Breast epithelium (tissue), 4 donors: ENCODE data around the gene CENPX. TPM values are rescaled to one million over a fixed set of nuclear protein-coding genes. Genes with fewer than 3 reads are reported as not detected.

ENCODE experiments used
- DNase-seq, 2 donors: peaks; one replicate each; pipeline ENCODE4 v3.0.0-alpha.2; 2019; ENCODE audit warnings: low spot score in 2 of 2
- H3K27ac ChIP-seq, 2 donors: fragments of 200-600 bp; sonication (generic) in 1 of 2; one replicate each; pipeline ENCODE4 v1.5.1; 2016 to 2019; ENCODE audit warnings: mild to moderate bottlenecking in 1 of 2
- H3K27me3 ChIP-seq, 2 donors: fragments of 200-600 bp; sonication (generic) in 1 of 2; one replicate each; pipeline versions ENCODE4 v1.5.1 to v1.6.0; 2017 to 2019; ENCODE audit warnings: control low read depth in 1 of 2, mild to moderate bottlenecking in 1 of 2
- H3K36me3 ChIP-seq: fragments of 200-600 bp; one replicate; pipeline ENCODE4 v1.5.1; 2019
- H3K4me1 ChIP-seq, 2 donors: fragments of 200-600 bp; sonication (generic); one replicate each; pipeline ENCODE4 v1.5.1; 2016 to 2019; ENCODE audit warnings: control low read depth in 1 of 2
- H3K4me3 ChIP-seq, 3 donors: fragments of 200-600 bp; sonication (generic); 1 replicate in 2 of 3; 2 replicates in 1 of 3; pipeline ENCODE4 v1.5.1; 2016 to 2019; ENCODE audit warnings: mild to moderate bottlenecking in 3 of 3, moderate library complexity in 2 of 3
- H3K9me3 ChIP-seq, 2 donors: fragments of 200-600 bp; sonication (generic) in 1 of 2; one replicate each; pipeline ENCODE4 v1.5.1; 2016 to 2019; ENCODE audit warnings: control low read depth in 1 of 2
- POLR2A ChIP-seq: fragments of 450-650 bp; IDR thresholded peaks from one replicate; pipeline ENCODE4 v1.6.1; 2016; ENCODE audit warnings: antibody characterized with exemption, mild to moderate bottlenecking, moderate library complexity
- POLR2AphosphoS5 ChIP-seq, 3 donors: sonication (generic); formaldehyde crosslinking; IDR thresholded peaks; one replicate each; pipeline ENCODE4 v1.6.1; 2017; ENCODE audit warnings: antibody characterized with exemption in 3 of 3
- intact Hi-C: fragments of 100-400 bp; cut with DNase I; formaldehyde crosslinking; loops from one replicate; pipeline ENCODE4 v1.15.1; 2023; ENCODE audit warnings: low total_unique reads
- total RNA-seq, 3 donors: library from RNA; depleted of rRNA; stranded (reverse); fragments of >200 nt; gene quantifications; one replicate each; pipeline ENCODE4 v1.1.0, GENCODE V29; 2016
- TF ChIP-seq, protein P1 (sequence below), 3 donors: fragments of 450-650 bp; IDR thresholded peaks; one replicate each; pipeline ENCODE4 v1.5.1; 2016 to 2017; ENCODE audit warnings: antibody characterized with exemption in 3 of 3, mild to moderate bottlenecking in 3 of 3, moderate library complexity in 3 of 3

CENPX gene
- total RNA-seq, 3 donors from 2014 or later: 79.5 to 94.7 (median 92.5) TPM

DNA sequence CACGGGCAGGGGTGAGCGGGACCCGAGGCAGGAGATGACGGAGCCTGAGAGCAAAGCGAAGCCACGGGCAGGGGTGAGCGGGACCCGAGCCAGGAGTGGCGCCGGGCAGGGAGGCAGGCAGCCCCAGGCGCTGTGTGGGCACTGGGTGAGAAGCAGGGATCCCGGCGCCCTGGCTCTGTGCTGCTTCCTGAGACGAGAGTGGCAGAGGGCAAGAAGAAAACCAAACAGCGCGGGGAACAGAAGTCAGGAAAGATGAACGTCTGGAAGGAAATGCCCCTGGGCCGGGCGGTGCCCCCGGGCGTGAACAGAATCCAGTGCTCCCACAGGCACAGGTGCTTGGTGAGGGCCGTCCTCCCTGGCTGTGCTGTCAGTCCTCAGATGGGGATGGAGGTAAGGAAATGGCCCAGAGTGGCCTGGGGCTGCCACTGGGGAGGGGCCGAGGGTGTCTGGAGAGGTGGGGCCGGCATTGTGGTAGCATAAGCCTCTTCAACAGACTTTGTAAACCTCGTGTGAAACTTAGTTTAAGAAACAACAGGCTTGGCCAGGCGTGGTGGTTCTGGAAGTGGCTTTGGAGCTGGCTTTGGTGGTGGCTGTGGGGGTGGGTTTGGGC, 35.4 kb downstream of the CENPX start:
- DNase-seq: no peak
- H3K36me3 ChIP-seq: peaks cover 5% of the 10 kb centered on the region

DNA sequence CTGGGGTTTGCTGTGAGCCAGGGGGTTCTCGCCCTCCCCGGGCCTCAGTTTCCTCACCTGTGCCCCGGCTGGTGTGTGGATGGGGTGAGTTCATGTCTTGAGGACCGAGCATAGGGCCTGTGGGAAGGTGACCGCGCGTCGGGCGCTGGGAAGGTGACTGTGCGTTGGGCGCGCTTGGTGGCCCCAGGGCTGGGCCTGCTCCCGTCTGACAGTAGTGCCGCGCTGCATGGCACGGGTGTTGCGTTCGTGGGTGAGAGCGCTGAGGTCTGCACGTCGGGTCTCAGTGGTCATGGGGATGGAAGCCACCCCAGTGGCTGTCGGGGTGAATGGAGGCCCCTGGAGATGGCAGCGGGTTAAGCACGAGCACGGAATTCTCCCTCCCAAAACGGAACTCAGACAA, 36.1 kb downstream of the CENPX start:
- H3K4me1 ChIP-seq: peaks cover 0 to 3% of the 10 kb centered on the region in 2 donors
- intact Hi-C loops: no loop called here
- no peaks in the 10 kb centered on the region for H3K9me3 ChIP-seq
- no peaks in the 10 kb centered on the region for H3K27me3 ChIP-seq
- TF ChIP-seq, protein P1, sequence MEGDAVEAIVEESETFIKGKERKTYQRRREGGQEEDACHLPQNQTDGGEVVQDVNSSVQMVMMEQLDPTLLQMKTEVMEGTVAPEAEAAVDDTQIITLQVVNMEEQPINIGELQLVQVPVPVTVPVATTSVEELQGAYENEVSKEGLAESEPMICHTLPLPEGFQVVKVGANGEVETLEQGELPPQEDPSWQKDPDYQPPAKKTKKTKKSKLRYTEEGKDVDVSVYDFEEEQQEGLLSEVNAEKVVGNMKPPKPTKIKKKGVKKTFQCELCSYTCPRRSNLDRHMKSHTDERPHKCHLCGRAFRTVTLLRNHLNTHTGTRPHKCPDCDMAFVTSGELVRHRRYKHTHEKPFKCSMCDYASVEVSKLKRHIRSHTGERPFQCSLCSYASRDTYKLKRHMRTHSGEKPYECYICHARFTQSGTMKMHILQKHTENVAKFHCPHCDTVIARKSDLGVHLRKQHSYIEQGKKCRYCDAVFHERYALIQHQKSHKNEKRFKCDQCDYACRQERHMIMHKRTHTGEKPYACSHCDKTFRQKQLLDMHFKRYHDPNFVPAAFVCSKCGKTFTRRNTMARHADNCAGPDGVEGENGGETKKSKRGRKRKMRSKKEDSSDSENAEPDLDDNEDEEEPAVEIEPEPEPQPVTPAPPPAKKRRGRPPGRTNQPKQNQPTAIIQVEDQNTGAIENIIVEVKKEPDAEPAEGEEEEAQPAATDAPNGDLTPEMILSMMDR (IDR thresholded peaks at IDR 0.05): no peak
- TF ChIP-seq POLR2A: no peak
- TF ChIP-seq POLR2AphosphoS5 (IDR thresholded peaks at IDR 0.05): no peak
- H3K36me3 ChIP-seq: peaks cover 5% of the 10 kb centered on the region
- no peak overlapping the region for H3K27ac ChIP-seq
- DNase-seq: no peak
- H3K4me3 ChIP-seq: no peak overlapping the region

More for the DNA sequence above, 35.4 kb downstream of the CENPX start:
- H3K27me3 ChIP-seq: no peaks in the 10 kb centered on the region
- H3K9me3 ChIP-seq: no peaks in the 10 kb centered on the region
- intact Hi-C loops: no loop called here
- H3K4me3 ChIP-seq: no peak overlapping the region
- H3K4me1 ChIP-seq: peaks cover 0 to 9% of the 10 kb centered on the region in 2 donors
- no peak overlapping the region for H3K27ac ChIP-seq
- TF ChIP-seq POLR2AphosphoS5 (IDR thresholded peaks at IDR 0.05): no peak
- TF ChIP-seq POLR2A: no peak
- TF ChIP-seq, protein P1 (IDR thresholded peaks at IDR 0.05): no peak

DNA sequence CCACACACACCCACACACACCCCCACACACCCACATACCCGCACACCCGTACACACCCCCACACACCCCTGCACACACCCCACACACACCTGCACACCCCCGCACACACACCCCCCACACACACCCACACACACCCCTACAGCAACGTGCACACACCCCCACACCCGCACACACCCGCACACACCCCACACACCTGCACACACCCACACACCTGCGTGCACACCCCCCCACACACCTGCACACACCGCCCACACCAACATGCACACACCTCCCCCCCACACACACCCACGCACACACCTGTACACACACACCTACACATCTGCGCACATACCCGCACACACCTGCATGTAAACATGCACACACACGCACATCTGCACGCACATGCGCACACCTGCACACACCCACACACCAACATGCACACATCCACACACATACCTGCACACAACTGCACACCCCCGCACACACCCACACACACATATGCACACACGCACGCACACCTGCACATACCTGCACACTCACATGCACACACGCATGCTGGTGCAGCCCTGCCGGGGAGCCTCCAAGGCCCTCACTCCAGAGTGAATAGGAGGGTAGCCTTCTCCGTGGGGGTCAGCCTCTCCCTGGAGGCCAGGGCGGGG, 37.8 kb downstream of the CENPX start:
- Histone ChIP-seq H3K4me1 (no peaks in the 10 kb centered on the region), H3K4me3 (no peak overlapping the region), H3K27me3 (no peaks in the 10 kb centered on the region), H3K36me3 (peaks cover 5% of the 10 kb centered on the region), H3K9me3 (no peaks in the 10 kb centered on the region), H3K27ac (no peak overlapping the region)
- DNase-seq: no peak
- TF ChIP-seq, protein P1 (IDR thresholded peaks at IDR 0.05): no peak
- TF ChIP-seq POLR2AphosphoS5 (IDR thresholded peaks at IDR 0.05) (no peak), POLR2A (no peak)
- intact Hi-C loops: no loop called here

DNA sequence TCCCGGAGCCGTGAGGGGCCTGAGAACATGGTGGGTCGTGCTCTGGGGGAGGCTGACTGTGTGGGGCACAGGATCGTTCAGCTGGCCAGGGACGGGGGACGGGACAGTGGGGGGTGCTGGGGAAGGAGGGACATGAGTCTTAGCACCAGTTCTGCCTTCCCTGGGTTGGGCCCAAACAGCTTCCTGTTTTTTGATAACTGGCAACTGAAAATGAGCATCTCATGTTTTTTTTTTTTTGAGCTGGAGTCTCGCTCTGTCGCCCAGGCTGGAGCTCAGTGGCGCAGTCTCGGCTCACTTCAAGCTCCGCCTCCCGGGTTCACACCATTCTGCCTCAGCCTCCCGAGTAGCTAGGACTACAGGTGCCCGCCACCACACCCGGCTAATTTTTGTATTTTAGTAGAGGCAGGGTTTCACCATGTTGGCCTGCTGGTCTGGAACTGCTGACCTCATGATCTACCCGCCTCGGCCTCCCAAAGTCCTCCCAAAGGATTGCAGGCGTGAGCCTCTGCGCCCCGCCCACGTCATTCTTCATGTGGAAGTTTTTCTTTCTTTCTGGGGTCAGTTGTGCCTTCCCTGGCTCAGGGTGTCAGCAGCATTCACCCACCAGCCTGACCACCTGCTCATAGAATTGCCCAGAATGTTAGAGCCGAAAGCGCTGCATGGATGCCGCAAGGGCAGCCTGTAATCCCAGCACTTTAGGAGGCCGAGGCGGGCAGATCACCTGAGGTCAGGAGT, 38.9 kb downstream of the CENPX start:
- DNase-seq: no peak
- H3K9me3 ChIP-seq: no peaks in the 10 kb centered on the region
- intact Hi-C loops: no loop called here
- H3K4me1 ChIP-seq: peaks cover 0 to 3% of the 10 kb centered on the region in 2 donors
- no peak overlapping the region for H3K27ac ChIP-seq
- no peaks in the 10 kb centered on the region for H3K27me3 ChIP-seq
- TF ChIP-seq POLR2AphosphoS5 (IDR thresholded peaks at IDR 0.05): no peak
- TF ChIP-seq, protein P1 (IDR thresholded peaks at IDR 0.05): no peak
- no peak for TF ChIP-seq POLR2A
- H3K4me3 ChIP-seq: no peak overlapping the region
- peaks cover 5% of the 10 kb centered on the region for H3K36me3 ChIP-seq
